Glutamatergic neuron (in vitro differentiated cells): ENCODE results near the gene PILRA. TPM values are rescaled to one million over a fixed set of nuclear protein-coding genes. Genes with fewer than 3 reads are reported as not detected.
"Not testable (repeated sequence)": the region's sequence is repeated elsewhere in the genome, so short reads cannot be mapped to it uniquely, and the experiment has no call there.

Experiments used
- DNase-seq: peaks from one replicate; pipeline ENCODE4 v3.0.0; 2022
- H3K27ac Mint-ChIP-seq: one replicate; pipeline ENCODE4 v1.8.0; 2020; ENCODE audit warnings: mild to moderate bottlenecking, mixed read lengths, inconsistent platforms; ENCODE audit not compliant: unreplicated experiment
- H3K27me3 Mint-ChIP-seq: one replicate; pipeline ENCODE4 v1.8.0; 2020; ENCODE audit warnings: mild to moderate bottlenecking, moderate library complexity, mixed read lengths, inconsistent platforms; ENCODE audit not compliant: unreplicated experiment
- H3K36me3 Mint-ChIP-seq: one replicate; pipeline ENCODE4 v1.8.0; 2020; ENCODE audit warnings: mild to moderate bottlenecking, mixed read lengths, inconsistent platforms; ENCODE audit not compliant: unreplicated experiment
- H3K4me1 Mint-ChIP-seq: one replicate; pipeline ENCODE4 v1.8.0; 2020; ENCODE audit warnings: mild to moderate bottlenecking, low read depth, mixed read lengths, inconsistent platforms; ENCODE audit not compliant: unreplicated experiment
- H3K4me3 Mint-ChIP-seq: one replicate; pipeline ENCODE4 v1.8.0; 2020; ENCODE audit warnings: mild to moderate bottlenecking, mixed read lengths, inconsistent platforms; ENCODE audit not compliant: unreplicated experiment
- H3K9me3 Mint-ChIP-seq: one replicate; pipeline ENCODE4 v1.8.0; 2020; ENCODE audit warnings: mild to moderate bottlenecking, moderate library complexity, mixed read lengths, inconsistent platforms; ENCODE audit not compliant: unreplicated experiment
- CTCF ChIP-seq: fragments of 200-600 bp; sonication (generic); IDR thresholded peaks from one replicate; pipeline ENCODE4 v1.5.0; 2021; ENCODE audit not compliant: partially characterized antibody, unreplicated experiment
- total RNA-seq: library from RNA; stranded (reverse); fragmentation: NEBNext Ultra II Directional; extraction: Animal tissue kit (Norgen Biotek cat#: 25700); gene quantifications from one replicate; pipeline ENCODE4 v1.2.1, GENCODE V29; 2021; ENCODE audit not compliant: unreplicated experiment

The PILRA gene
- total RNA-seq, 1 donor from 2014 or later, result 12.5 TPM

GRCh38 chr7:100351657-100352058 is 21.6 kb upstream of the PILRA start:
- H3K4me1 Mint-ChIP-seq, result peaks cover 2% of the 10 kb centered on the region
- no peaks in the 10 kb centered on the region for H3K36me3 Mint-ChIP-seq
- H3K9me3 Mint-ChIP-seq, result peaks cover 4% of the 10 kb centered on the region
- no peak overlapping the region for H3K27ac Mint-ChIP-seq
- no peak for DNase-seq
- no peak overlapping the region for H3K4me3 Mint-ChIP-seq
- TF ChIP-seq CTCF, result no peak
- peaks cover 4% of the 10 kb centered on the region for H3K27me3 Mint-ChIP-seq

- not testable (repeated sequence) for DNase-seq
Measured at GRCh38 chr7:100352230-100352781, 21.0 kb upstream of the PILRA start.

GRCh38 chr7:100352984-100353684 is 20.2 kb upstream of the PILRA start:
- peaks cover 4% of the 10 kb centered on the region for H3K27me3 Mint-ChIP-seq
- no peak overlapping the region for H3K4me3 Mint-ChIP-seq
- H3K27ac Mint-ChIP-seq, result no peak overlapping the region
- peaks cover 2% of the 10 kb centered on the region for H3K4me1 Mint-ChIP-seq
- peaks cover 4% of the 10 kb centered on the region for H3K9me3 Mint-ChIP-seq
- no peaks in the 10 kb centered on the region for H3K36me3 Mint-ChIP-seq
- no peak for DNase-seq
- TF ChIP-seq CTCF, result no peak

More at GRCh38 chr7:100352230-100352781, 21.0 kb upstream of the PILRA start:
- H3K36me3 Mint-ChIP-seq, H3K4me1 Mint-ChIP-seq, H3K27ac Mint-ChIP-seq, H3K9me3 Mint-ChIP-seq, H3K27me3 Mint-ChIP-seq, H3K4me3 Mint-ChIP-seq: not testable (repeated sequence)

- Mint-ChIP-seq H3K27me3 (peaks cover 4% of the 10 kb centered on the region), H3K27ac (no peak overlapping the region), H3K4me3 (no peak overlapping the region), H3K9me3 (peaks cover 4% of the 10 kb centered on the region), H3K4me1 (peaks cover 2% of the 10 kb centered on the region), H3K36me3 (no peaks in the 10 kb centered on the region)
- no peak for TF ChIP-seq CTCF
- no peak for DNase-seq
Measured at GRCh38 chr7:100353685-100354330, 19.5 kb upstream of the PILRA start.

GRCh38 chr7:100356416-100357068 is 16.7 kb upstream of the PILRA start:
- TF ChIP-seq CTCF, result no peak
- no peak overlapping the region for H3K4me3 Mint-ChIP-seq
- H3K9me3 Mint-ChIP-seq, result peaks cover 4% of the 10 kb centered on the region
- H3K27ac Mint-ChIP-seq, result no peak overlapping the region
- H3K4me1 Mint-ChIP-seq, result peaks cover 2% of the 10 kb centered on the region
- DNase-seq, result no peak
- H3K36me3 Mint-ChIP-seq, result no peaks in the 10 kb centered on the region
- peaks cover 2% of the 10 kb centered on the region for H3K27me3 Mint-ChIP-seq
